Subcutaneous abdominal adipose tissue (tissue), 5 donors: Measurements from ENCODE around the gene MRPL55.

Source experiments
- H3K27ac ChIP-seq: one replicate; pipeline ENCODE4 v1.7.0; 2013; ENCODE audit warnings: low read depth, mild to moderate bottlenecking, inconsistent platforms, low read length, moderate library complexity
- H3K27me3 ChIP-seq, 5 donors: one replicate each; pipeline ENCODE4 v1.7.0; 2013; ENCODE audit warnings: low read length in 5 of 5, inconsistent platforms in 1 of 5; ENCODE audit not compliant: control insufficient read depth in 5 of 5, insufficient read depth in 4 of 5
- H3K36me3 ChIP-seq, 5 donors: one replicate each; pipeline ENCODE4 v1.7.0; 2013; ENCODE audit warnings: low read length in 5 of 5; ENCODE audit not compliant: control insufficient read depth in 5 of 5, insufficient read depth in 5 of 5
- H3K4me1 ChIP-seq, 5 donors: one replicate each; pipeline ENCODE4 v1.7.0; 2013; ENCODE audit warnings: low read length in 5 of 5, mild to moderate bottlenecking in 3 of 5, moderate library complexity in 1 of 5; ENCODE audit not compliant: control insufficient read depth in 5 of 5, insufficient read depth in 5 of 5
- H3K4me3 ChIP-seq, 5 donors: one replicate each; pipeline ENCODE4 v1.7.0; 2013; ENCODE audit warnings: low read length in 5 of 5, low read depth in 1 of 5
- H3K9ac ChIP-seq, 5 donors: one replicate each; pipeline ENCODE4 v1.7.0; 2013; ENCODE audit warnings: low read length in 5 of 5, mild to moderate bottlenecking in 4 of 5, moderate library complexity in 3 of 5
- H3K9me3 ChIP-seq, 5 donors: one replicate each; pipeline ENCODE4 v1.7.0; 2013; ENCODE audit warnings: low read length in 5 of 5; ENCODE audit not compliant: control insufficient read depth in 5 of 5
- donor health status: healthy.
- donor health status: healthy.
- donor health status: healthy.
- donor health status: healthy.
- donor health status: healthy.

Gene MRPL55

DNA sequence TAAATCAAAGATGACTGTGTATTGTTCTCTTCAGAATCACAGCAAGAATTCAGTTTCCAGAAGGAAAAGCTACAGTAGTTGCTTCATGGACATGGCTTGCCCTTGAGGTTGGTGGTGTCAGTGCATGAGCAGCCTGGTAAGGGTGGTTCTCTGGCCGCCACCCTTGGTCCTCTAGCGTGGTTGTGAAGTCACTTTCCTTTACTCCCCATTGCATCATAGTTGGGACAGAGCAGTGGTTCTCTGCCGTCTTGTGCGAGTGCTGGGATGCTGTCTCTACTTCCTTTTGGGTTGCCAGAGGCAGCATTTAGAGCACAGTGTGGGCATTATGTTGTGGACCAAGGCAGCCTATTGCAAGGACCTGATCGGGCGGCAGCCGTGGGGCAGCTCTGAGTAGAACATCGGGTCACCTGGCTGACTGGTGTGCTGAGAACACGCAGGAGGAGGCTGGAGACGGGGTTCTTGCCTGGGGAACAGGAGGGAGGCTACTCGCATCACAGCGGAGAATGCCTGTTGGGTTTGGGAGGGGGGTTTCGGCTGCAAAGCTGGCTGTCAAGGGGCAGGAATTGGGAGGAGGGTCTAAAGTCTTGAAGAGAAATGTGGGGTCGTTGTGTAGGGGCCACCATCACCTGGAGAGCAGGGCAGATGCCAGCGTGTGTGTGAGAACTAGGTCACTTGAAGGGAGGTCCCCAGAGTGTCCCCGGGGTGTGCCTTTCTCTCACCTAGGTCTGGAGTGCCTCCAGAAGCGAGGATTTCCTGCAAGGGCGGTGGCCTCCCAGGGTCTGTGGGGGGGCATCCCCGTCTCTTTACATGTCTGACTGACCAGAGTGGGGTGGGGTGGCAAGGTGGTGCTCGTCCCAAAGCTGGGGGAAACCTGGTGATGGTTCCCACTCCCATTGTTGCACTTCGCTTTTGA, 20.3 kb downstream of the MRPL55 start:
- peaks cover 38 to 96% (median 94%) of the 10 kb centered on the region in 5 donors for H3K4me1 ChIP-seq
- H3K9me3 ChIP-seq, result peaks cover 0 to under 1% (median 0%) of the 10 kb centered on the region in 5 donors

GRCh38 chr1:228087771-228088251, 21.3 kb downstream of the MRPL55 start:
- Histone ChIP-seq H3K4me1 (peaks cover 38 to 97% (median 95%) of the 10 kb centered on the region in 5 donors), H3K27me3 (no peaks in the 10 kb centered on the region), H3K9ac (peak overlapping the region in 2 of 5 donors; percentile 4 to 38), H3K4me3 (peak overlapping the region in 4 of 5 donors; percentile 2 to 36 (median 32)), H3K36me3 (peaks cover 0 to 15% (median 9%) of the 10 kb centered on the region in 5 donors), H3K27ac (peak overlapping the region; percentile 97), H3K9me3 (no peaks in the 10 kb centered on the region)

More for the DNA sequence above, 20.3 kb downstream of the MRPL55 start:
- Histone ChIP-seq H3K36me3 (peaks cover 0 to 20% (median 11%) of the 10 kb centered on the region in 5 donors), H3K27ac (peak overlapping the region; percentile 69), H3K4me3 (peak overlapping the region in 2 of 5 donors; percentile 8 to 36), H3K27me3 (no peaks in the 10 kb centered on the region), H3K9ac (peak overlapping the region in 1 of 5 donors; percentile 9)

GRCh38 chr1:228085287-228085951, 23.7 kb downstream of the MRPL55 start:
- Histone ChIP-seq H3K9ac (peak overlapping the region in 4 of 5 donors; percentile 17 to 66 (median 56)), H3K9me3 (no peaks in the 10 kb centered on the region), H3K27ac (peak overlapping the region; percentile 97), H3K4me3 (peak overlapping the region; percentile 20 to 100 (median 92)), H3K27me3 (no peaks in the 10 kb centered on the region), H3K4me1 (peaks cover 33 to 87% (median 81%) of the 10 kb centered on the region in 5 donors), H3K36me3 (peaks cover 0 to 6% (median 5%) of the 10 kb centered on the region in 5 donors)

DNA sequence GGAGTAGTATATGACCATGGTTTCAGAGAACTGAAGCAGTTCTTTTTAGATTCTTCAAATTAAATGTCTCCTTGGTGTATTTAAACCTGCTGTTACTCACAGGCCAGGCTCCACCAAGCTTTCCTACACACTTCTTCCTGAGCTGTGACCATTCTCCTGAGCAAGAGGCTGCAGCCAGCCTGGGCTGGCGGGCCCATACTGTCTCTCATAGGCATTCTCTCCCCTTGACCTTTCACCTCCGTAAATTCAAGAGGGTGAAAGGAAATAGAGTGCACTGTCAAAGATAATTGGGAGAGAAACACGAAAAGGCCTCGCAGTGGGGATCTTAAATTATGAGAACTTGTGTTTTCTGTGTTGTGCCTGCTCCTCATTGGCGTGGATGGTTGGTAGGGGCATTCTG, 24.3 kb downstream of the MRPL55 start:
- H3K27ac ChIP-seq, result peak overlapping the region; percentile 97
- peaks cover 0 to 6% (median 5%) of the 10 kb centered on the region in 5 donors for H3K36me3 ChIP-seq
- no peaks in the 10 kb centered on the region for H3K9me3 ChIP-seq
- H3K9ac ChIP-seq, result peak overlapping the region in 4 of 5 donors; percentile 9 to 66 (median 56)
- peak overlapping the region; percentile 20 to 100 (median 92) for H3K4me3 ChIP-seq
- peaks cover 27 to 80% (median 75%) of the 10 kb centered on the region in 5 donors for H3K4me1 ChIP-seq
- no peaks in the 10 kb centered on the region for H3K27me3 ChIP-seq

DNA sequence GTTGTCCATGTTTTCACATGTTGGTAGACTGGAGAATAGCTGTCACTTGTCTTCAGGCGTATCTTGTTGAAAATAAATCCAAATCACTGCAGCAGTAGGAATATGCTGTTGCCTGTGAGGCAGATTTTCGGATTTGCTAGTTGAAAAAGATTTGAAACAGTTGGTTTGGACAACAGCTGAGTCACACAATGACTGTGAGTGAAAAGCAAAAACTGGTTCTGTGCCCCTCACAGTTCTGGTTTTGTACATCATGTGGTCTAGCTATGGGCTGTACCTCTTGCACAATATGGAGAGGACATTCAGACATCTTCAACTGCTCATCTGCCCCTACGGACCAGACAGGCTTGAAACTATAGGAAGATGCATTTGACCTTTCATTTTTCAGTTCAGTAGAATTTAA, 24.8 kb downstream of the MRPL55 start:
- H3K27ac ChIP-seq, result peak overlapping the region; percentile 97

GRCh38 chr1:228083871-228084278, 25.2 kb downstream of the MRPL55 start:
- Histone ChIP-seq H3K27ac (peak overlapping the region; percentile 97), H3K9me3 (no peaks in the 10 kb centered on the region), H3K27me3 (no peaks in the 10 kb centered on the region), H3K9ac (peak overlapping the region; percentile 40 to 99 (median 98)), H3K4me1 (peaks cover 25 to 71% (median 65%) of the 10 kb centered on the region in 5 donors), H3K36me3 (peaks cover 0 to 5% (median 4%) of the 10 kb centered on the region in 5 donors), H3K4me3 (peak overlapping the region; percentile 91 to 100 (median 93))

More for the DNA sequence above, 24.8 kb downstream of the MRPL55 start:
- Histone ChIP-seq H3K4me1 (peaks cover 26 to 76% (median 70%) of the 10 kb centered on the region in 5 donors), H3K4me3 (peak overlapping the region; percentile 91 to 100 (median 93)), H3K36me3 (peaks cover 0 to 6% (median 5%) of the 10 kb centered on the region in 5 donors), H3K9ac (peak overlapping the region; percentile 64 to 99 (median 98)), H3K27me3 (no peaks in the 10 kb centered on the region), H3K9me3 (no peaks in the 10 kb centered on the region)

- Histone ChIP-seq H3K27me3 (no peaks in the 10 kb centered on the region), H3K4me3 (peak overlapping the region; percentile 91 to 100 (median 93)), H3K9me3 (no peaks in the 10 kb centered on the region), H3K9ac (peak overlapping the region; percentile 40 to 99 (median 98)), H3K36me3 (no peaks in the 10 kb centered on the region), H3K27ac (peak overlapping the region; percentile 97), H3K4me1 (peaks cover 20 to 64% (median 59%) of the 10 kb centered on the region in 5 donors)
Observed at GRCh38 chr1:228082918-228083870, 25.9 kb downstream of the MRPL55 start.

- Histone ChIP-seq H3K4me3 (peak within 1 kb of the TSS; percentile 91 to 100 (median 93)), H3K27me3 (no peaks in the 10 kb centered on the region), H3K9ac (peak within 1 kb of the TSS; percentile 40 to 99 (median 98)), H3K27ac (peak within 1 kb of the TSS; percentile 97), H3K9me3 (no peaks in the 10 kb centered on the region), H3K36me3 (no peaks in the 10 kb centered on the region), H3K4me1 (peaks cover 22 to 61% (median 53%) of the 10 kb centered on the region in 5 donors)
Observed at GRCh38 chr1:228082214-228082917, 26.7 kb downstream of the MRPL55 start, which contains the start of gene ARF1. Gene ARF1, plus strand, starts transcription at chr1:228082708. Its CDS starts 14,407 bp downstream, at chr1:228097115.
